Body of pancreas (tissue), 4 donors: ENCODE data around the gene TMEM233.

Experiments
- POLR2A ChIP-seq, 3 donors: fragments of 450-650 bp; IDR thresholded peaks; one replicate each; pipeline ENCODE4 v1.6.1; 2016; ENCODE audit warnings: antibody characterized with exemption in 3 of 3, mild to moderate bottlenecking in 2 of 3
- TF ChIP-seq, protein P1 (sequence below), 7 experiments: fragments of 450-650 bp in 4 of 7; fragments of 200-600 bp in 3 of 7; sonication (generic) in 3 of 7; IDR thresholded peaks; one replicate each; pipeline ENCODE4 v1.5.1; 2016 to 2019; ENCODE audit warnings: antibody characterized with exemption in 7 of 7

DNA sequence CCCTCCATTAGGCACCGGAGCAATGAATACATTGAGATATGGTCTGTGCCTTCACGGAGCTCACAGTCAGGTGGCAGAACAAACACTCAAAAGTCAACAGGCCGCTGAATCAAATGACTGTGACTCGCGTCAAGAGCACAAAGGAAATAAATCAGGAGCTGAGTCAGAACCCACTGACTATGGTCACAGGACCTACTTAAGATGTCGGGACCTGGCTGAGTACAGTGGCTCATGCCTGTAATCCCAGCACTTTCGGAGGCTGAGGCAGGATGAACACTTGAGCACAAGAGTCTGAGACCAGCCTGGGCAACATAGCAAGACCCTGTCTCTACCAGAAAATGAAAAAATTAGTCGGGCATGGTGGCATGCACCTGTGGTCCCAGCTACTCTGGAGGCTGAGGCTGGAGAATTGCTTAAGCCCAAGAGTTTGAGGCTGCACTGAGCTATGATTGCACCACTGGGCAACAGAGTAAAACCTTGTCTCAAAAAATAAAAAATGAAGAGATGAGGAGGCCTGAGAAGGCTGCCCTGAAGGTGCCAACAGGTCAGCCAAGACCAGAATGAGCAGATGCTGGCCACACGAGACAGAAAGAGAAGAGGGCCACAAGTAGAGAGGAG is 19.9 kb downstream of the TMEM233 start:
- TF ChIP-seq POLR2A (IDR thresholded peaks at IDR 0.05) = no peak
- TF ChIP-seq, protein P1, sequence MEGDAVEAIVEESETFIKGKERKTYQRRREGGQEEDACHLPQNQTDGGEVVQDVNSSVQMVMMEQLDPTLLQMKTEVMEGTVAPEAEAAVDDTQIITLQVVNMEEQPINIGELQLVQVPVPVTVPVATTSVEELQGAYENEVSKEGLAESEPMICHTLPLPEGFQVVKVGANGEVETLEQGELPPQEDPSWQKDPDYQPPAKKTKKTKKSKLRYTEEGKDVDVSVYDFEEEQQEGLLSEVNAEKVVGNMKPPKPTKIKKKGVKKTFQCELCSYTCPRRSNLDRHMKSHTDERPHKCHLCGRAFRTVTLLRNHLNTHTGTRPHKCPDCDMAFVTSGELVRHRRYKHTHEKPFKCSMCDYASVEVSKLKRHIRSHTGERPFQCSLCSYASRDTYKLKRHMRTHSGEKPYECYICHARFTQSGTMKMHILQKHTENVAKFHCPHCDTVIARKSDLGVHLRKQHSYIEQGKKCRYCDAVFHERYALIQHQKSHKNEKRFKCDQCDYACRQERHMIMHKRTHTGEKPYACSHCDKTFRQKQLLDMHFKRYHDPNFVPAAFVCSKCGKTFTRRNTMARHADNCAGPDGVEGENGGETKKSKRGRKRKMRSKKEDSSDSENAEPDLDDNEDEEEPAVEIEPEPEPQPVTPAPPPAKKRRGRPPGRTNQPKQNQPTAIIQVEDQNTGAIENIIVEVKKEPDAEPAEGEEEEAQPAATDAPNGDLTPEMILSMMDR (IDR thresholded peaks at IDR 0.05) = no peak
